Activated naive CD4-positive, alpha-beta T cell treated with Interleukin-2 at 50 U/mL for 16 hours (primary cell): Measurements from ENCODE around the gene C13orf46.

Experiments used
- DNase-seq: peaks from one replicate; pipeline ENCODE4 v3.0.0-alpha.2; 2020

The C13orf46 gene

GRCh38 chr13:113970810-113971470 is 2.9 kb downstream of the C13orf46 start:
- DNase-seq: no peak

- no peak for DNase-seq
These were observed 3.8 kb downstream of the C13orf46 start for GRCh38 chr13:113969973-113970611.

- DNase-seq: no peak
These were observed 4.4 kb downstream of the C13orf46 start for GRCh38 chr13:113969311-113969972.

GRCh38 chr13:113968463-113969310 is 5.2 kb downstream of the C13orf46 start:
- no peak for DNase-seq

- DNase-seq: no peak
These were observed 6.0 kb downstream of the C13orf46 start for GRCh38 chr13:113967729-113968462.

- DNase-seq: no peak
These were observed 6.6 kb downstream of the C13orf46 start for GRCh38 chr13:113967206-113967720.

GRCh38 chr13:113965968-113966884 is 7.7 kb downstream of the C13orf46 start:
- no peak for DNase-seq

GRCh38 chr13:113965383-113965874 is 8.4 kb downstream of the C13orf46 start:
- no peak for DNase-seq

- no peak for DNase-seq
These were observed 9.5 kb downstream of the C13orf46 start for GRCh38 chr13:113964251-113964995.

- no peak for DNase-seq
These were observed 10.5 kb downstream of the C13orf46 start for GRCh38 chr13:113963376-113963775.

GRCh38 chr13:113962975-113963374 is 10.9 kb downstream of the C13orf46 start:
- no peak for DNase-seq

- DNase-seq: no peak
These were observed 11.5 kb downstream of the C13orf46 start for GRCh38 chr13:113962386-113962785.

GRCh38 chr13:113960276-113960948 is 13.5 kb downstream of the C13orf46 start:
- DNase-seq: no peak

- no peak for DNase-seq
These were observed 14.7 kb downstream of the C13orf46 start for GRCh38 chr13:113959198-113959597.

- no peak for DNase-seq
These were observed 15.5 kb downstream of the C13orf46 start for GRCh38 chr13:113958373-113958772.

GRCh38 chr13:113956571-113956970 is 17.3 kb downstream of the C13orf46 start:
- DNase-seq: no peak

GRCh38 chr13:113955691-113956090 is 18.2 kb downstream of the C13orf46 start:
- DNase-seq: no peak

GRCh38 chr13:113955235-113955634 is 18.6 kb downstream of the C13orf46 start:
- DNase-seq: no peak

- DNase-seq: no peak
These were observed 19.6 kb downstream of the C13orf46 start for GRCh38 chr13:113954046-113954835.
